GM19438 (cell line): ENCODE data around the gene TWNK.

ENCODE experiments used
- ATAC-seq: cut with Tn5 transposase; IDR thresholded peaks from one replicate; pipeline ENCODE4 v1.9.1; 2021; ENCODE audit warnings: low read depth; ENCODE audit not compliant: unreplicated experiment

TWNK gene

GRCh38 chr10:101042667-101043362 lies 55.5 kb downstream of the TWNK start:
- peak; percentile 95 for ATAC-seq

- ATAC-seq = no peak
Observed at GRCh38 chr10:101043363-101043707, 56.0 kb downstream of the TWNK start.
